IMR-90 (cell line): Measurements from ENCODE around the gene CDK11A.

Experiments used
- BHLHE40 ChIP-seq: fragments of 150-350 bp; IDR thresholded peaks from 2 replicates; pipeline ENCODE4 v1.6.1; 2016; ENCODE audit warnings: mild to moderate bottlenecking, low read depth, low read length
- POLR2A ChIP-seq: IDR thresholded peaks from 2 replicates; pipeline ENCODE4 v1.6.1; 2012; ENCODE audit warnings: mild to moderate bottlenecking, low read depth, low read length
- RFX5 ChIP-seq: IDR thresholded peaks from 2 replicates; pipeline ENCODE4 v1.8.0; 2012; ENCODE audit warnings: low read depth, mild to moderate bottlenecking, low read length, moderate library complexity
- TF ChIP-seq, protein P1 (sequence below): fragments of 150-350 bp; IDR thresholded peaks from 2 replicates; pipeline ENCODE4 v1.6.1; 2017; ENCODE audit warnings: mild to moderate bottlenecking, antibody characterized with exemption, low read length, low read depth
- TF ChIP-seq, protein P2 (sequence below): conservative IDR thresholded peaks from 2 replicates; pipeline ENCODE4 v1.5.1; 2012; ENCODE audit warnings: mild to moderate bottlenecking, low read depth, low read length, improper control_type of control experiment

GRCh38 chr1:1665815-1666251 is 58.3 kb downstream of the CDK11A start:
- TF ChIP-seq POLR2A (no peak), RFX5 (no peak), BHLHE40 (no peak)
- TF ChIP-seq, protein P1, sequence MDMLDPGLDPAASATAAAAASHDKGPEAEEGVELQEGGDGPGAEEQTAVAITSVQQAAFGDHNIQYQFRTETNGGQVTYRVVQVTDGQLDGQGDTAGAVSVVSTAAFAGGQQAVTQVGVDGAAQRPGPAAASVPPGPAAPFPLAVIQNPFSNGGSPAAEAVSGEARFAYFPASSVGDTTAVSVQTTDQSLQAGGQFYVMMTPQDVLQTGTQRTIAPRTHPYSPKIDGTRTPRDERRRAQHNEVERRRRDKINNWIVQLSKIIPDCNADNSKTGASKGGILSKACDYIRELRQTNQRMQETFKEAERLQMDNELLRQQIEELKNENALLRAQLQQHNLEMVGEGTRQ, result no peak
- TF ChIP-seq, protein P2, sequence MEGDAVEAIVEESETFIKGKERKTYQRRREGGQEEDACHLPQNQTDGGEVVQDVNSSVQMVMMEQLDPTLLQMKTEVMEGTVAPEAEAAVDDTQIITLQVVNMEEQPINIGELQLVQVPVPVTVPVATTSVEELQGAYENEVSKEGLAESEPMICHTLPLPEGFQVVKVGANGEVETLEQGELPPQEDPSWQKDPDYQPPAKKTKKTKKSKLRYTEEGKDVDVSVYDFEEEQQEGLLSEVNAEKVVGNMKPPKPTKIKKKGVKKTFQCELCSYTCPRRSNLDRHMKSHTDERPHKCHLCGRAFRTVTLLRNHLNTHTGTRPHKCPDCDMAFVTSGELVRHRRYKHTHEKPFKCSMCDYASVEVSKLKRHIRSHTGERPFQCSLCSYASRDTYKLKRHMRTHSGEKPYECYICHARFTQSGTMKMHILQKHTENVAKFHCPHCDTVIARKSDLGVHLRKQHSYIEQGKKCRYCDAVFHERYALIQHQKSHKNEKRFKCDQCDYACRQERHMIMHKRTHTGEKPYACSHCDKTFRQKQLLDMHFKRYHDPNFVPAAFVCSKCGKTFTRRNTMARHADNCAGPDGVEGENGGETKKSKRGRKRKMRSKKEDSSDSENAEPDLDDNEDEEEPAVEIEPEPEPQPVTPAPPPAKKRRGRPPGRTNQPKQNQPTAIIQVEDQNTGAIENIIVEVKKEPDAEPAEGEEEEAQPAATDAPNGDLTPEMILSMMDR, result peak; percentile 27
